UCSD-AML1 (cell line): ENCODE data around the gene ZAR1L.
"Not testable (repeated sequence)": the region's sequence is repeated elsewhere in the genome, so short reads cannot be mapped to it uniquely, and the experiment has no call there.

Experiments
- DNase-seq: peaks from one replicate; lab custom pipeline; 2025; ENCODE audit not compliant: unreplicated experiment; lab: John Stamatoyannopoulos, UW

ZAR1L gene

GRCh38 chr13:32315238-32316027, at the start of gene ZAR1L, which contains the start of gene BRCA2:
Gene ZAR1L, minus strand, starts transcription at chr13:32315363. Its CDS starts 3,438 bp downstream, at chr13:32311925.
Gene BRCA2, plus strand, starts transcription at chr13:32315508. Its CDS starts 953 bp downstream, at chr13:32316461.
- peak; percentile 89 for DNase-seq

- no peak for DNase-seq
These were observed 47.4 kb upstream of the ZAR1L start for GRCh38 chr13:32362574-32362973.

- not testable (repeated sequence) for DNase-seq
These were observed 40.8 kb upstream of the ZAR1L start for GRCh38 chr13:32355935-32356334.

GRCh38 chr13:32354040-32354439, 38.9 kb upstream of the ZAR1L start:
- no peak for DNase-seq

GRCh38 chr13:32350839-32351441, 35.8 kb upstream of the ZAR1L start:
- DNase-seq, result not testable (repeated sequence)

- DNase-seq, result no peak
These were observed 32.5 kb upstream of the ZAR1L start for GRCh38 chr13:32347651-32348050.

- DNase-seq, result no peak
These were observed 25.8 kb upstream of the ZAR1L start for GRCh38 chr13:32340914-32341313.

GRCh38 chr13:32334671-32335070, 19.5 kb upstream of the ZAR1L start:
- DNase-seq, result no peak

- no peak for DNase-seq
These were observed 15.3 kb upstream of the ZAR1L start for GRCh38 chr13:32330441-32330840.

GRCh38 chr13:32323912-32324311, 8.7 kb upstream of the ZAR1L start:
- no peak for DNase-seq

GRCh38 chr13:32320528-32320927, 5.4 kb upstream of the ZAR1L start:
- DNase-seq, result no peak

- no peak for DNase-seq
These were observed 2.7 kb upstream of the ZAR1L start for GRCh38 chr13:32317716-32318465.

- DNase-seq, result no peak
These were observed 1.3 kb upstream of the ZAR1L start for GRCh38 chr13:32316501-32316900.

GRCh38 chr13:32316028-32316339, 821 bp upstream of the ZAR1L start:
- no peak for DNase-seq

GRCh38 chr13:32314271-32315237, 609 bp downstream of the ZAR1L start:
- DNase-seq, result no peak

- DNase-seq, result no peak
These were observed 3.8 kb downstream of the ZAR1L start for GRCh38 chr13:32311188-32311897.

GRCh38 chr13:32310134-32310706, 4.9 kb downstream of the ZAR1L start:
- no peak for DNase-seq

GRCh38 chr13:32309312-32310133, 5.6 kb downstream of the ZAR1L start:
- DNase-seq, result peak; percentile 13

- DNase-seq, result no peak
These were observed 9.5 kb downstream of the ZAR1L start for GRCh38 chr13:32305646-32306045.
